Measurements from ENCODE around the gene ABL1. TPM values are rescaled to one million over a fixed set of nuclear protein-coding genes. Genes with fewer than 3 reads are reported as not detected.

Gene ABL1
- polyA plus RNA-seq, 1 of the 3 experiments (the other 2 are of a cell fraction), result 24.6 TPM

GRCh38 chr9:130817914-130818313 is 17.1 kb upstream of the ABL1 start:
- TF ChIP-seq SIN3A (IDR thresholded peaks at IDR 0.05; ENCODE audit: borderline replicate concordance, low read depth, low read length) (no peak), TCF12 (IDR thresholded peaks at IDR 0.05) (no peak), POLR2AphosphoS5 (IDR thresholded peaks at IDR 0.05; ENCODE audit: low read depth, low read length) (no peak), USF1 (IDR thresholded peaks at IDR 0.05; ENCODE audit: borderline replicate concordance, low read depth) (no peak), EZH2phosphoT487 (IDR thresholded peaks at IDR 0.05; ENCODE audit: borderline replicate concordance, low read depth) (no peak)
- Histone ChIP-seq H3K9me2 (no peaks in the 10 kb centered on the region), H3K27me3 (ENCODE audit: insufficient read depth) (no peaks in the 10 kb centered on the region), H3K79me2 (ENCODE audit: insufficient read depth) (peaks cover 14% of the 10 kb centered on the region; the same call in 1 of the 2 replicates), H3K27ac (ENCODE audit: low read depth in 2 of 2, low read length in 1 of 2) (no peak overlapping the region), H3K9ac (no peak overlapping the region), H3K9me3 (peaks cover 6% of the 10 kb centered on the region; the same call in 1 of the 2 replicates), H3K4me3 (ENCODE audit: low read depth in 2 of 2, low read length in 1 of 2) (no peak overlapping the region), H3K4me2 (no peak overlapping the region), H4K20me1 (ENCODE audit: insufficient read depth) (no peaks in the 10 kb centered on the region), H2AFZ (ENCODE audit: low read depth) (no peak overlapping the region), H3K36me3 (replicated peaks in 1 of 2; ENCODE audit: control insufficient read depth in 1 of 2, insufficient read depth in 2 of 2, low read length in 1 of 2) (no peaks in the 10 kb centered on the region), H3F3A (replicated peaks; ENCODE audit: insufficient read depth) (peaks cover 4% of the 10 kb centered on the region), H3K4me1 (ENCODE audit: control insufficient read depth in 1 of 2, insufficient read depth in 2 of 2, low read depth in 1 of 2, low read length in 1 of 2) (peaks cover 0 to 9% of the 10 kb centered on the region in 2 experiments; a peak in 2 of 4 replicates)
- 93% methylated on average over 6 of the region's 6 CpGs for WGBS (ENCODE audit: low lambda C conversion rate)
- CTCF ChIA-PET, result no interaction called here
- no peak for DNase-seq
- POLR2A ChIA-PET, result no interaction called here

GRCh38 chr9:130820135-130820738 is 14.8 kb upstream of the ABL1 start:
- DNase-seq, result no peak
- Histone ChIP-seq H3K27ac (ENCODE audit: low read depth in 2 of 2, low read length in 1 of 2) (no peak overlapping the region), H3K79me2 (ENCODE audit: insufficient read depth) (peaks cover 25% of the 10 kb centered on the region; the same call in 1 of the 2 replicates), H3K36me3 (replicated peaks in 1 of 2; ENCODE audit: control insufficient read depth in 1 of 2, insufficient read depth in 2 of 2, low read length in 1 of 2) (no peaks in the 10 kb centered on the region), H3K9ac (no peak overlapping the region), H4K20me1 (ENCODE audit: insufficient read depth) (no peaks in the 10 kb centered on the region), H3K4me1 (ENCODE audit: control insufficient read depth in 1 of 2, insufficient read depth in 2 of 2, low read depth in 1 of 2, low read length in 1 of 2) (peaks cover 15 to 22% of the 10 kb centered on the region in 2 experiments; a peak in 3 of 4 replicates), H3K9me2 (no peaks in the 10 kb centered on the region), H3K4me3 (ENCODE audit: low read depth in 2 of 2, low read length in 1 of 2) (no peak overlapping the region), H3F3A (replicated peaks; ENCODE audit: insufficient read depth) (peaks cover 8% of the 10 kb centered on the region), H3K27me3 (ENCODE audit: insufficient read depth) (no peaks in the 10 kb centered on the region), H2AFZ (ENCODE audit: low read depth) (no peak overlapping the region), H3K9me3 (peaks cover 6% of the 10 kb centered on the region; the same call in 1 of the 2 replicates), H3K4me2 (no peak overlapping the region)
- CTCF ChIA-PET, result interaction anchor here (0.5 to 1.6 kb wide), 3 partner anchors 12 to 34 kb away, joined by 3 to 4 read pairs (median 3); no protein-coding TSS in a partner anchor
- TF ChIP-seq TAF1 (IDR thresholded peaks at IDR 0.05; ENCODE audit: borderline replicate concordance, low read depth, low read length) (no peak), ELF1 (IDR thresholded peaks at IDR 0.05) (no peak), JUND (IDR thresholded peaks at IDR 0.05) (no peak), FOXM1 (IDR thresholded peaks at IDR 0.05; ENCODE audit: low read depth) (no peak), USF1 (IDR thresholded peaks at IDR 0.05; ENCODE audit: borderline replicate concordance, low read depth) (no peak), NRF1 (IDR thresholded peaks at IDR 0.05; ENCODE audit: low read depth, low read length) (no peak), SIN3A (IDR thresholded peaks at IDR 0.05; ENCODE audit: borderline replicate concordance, low read depth, low read length) (no peak)
- TF ChIP-seq, protein P1, sequence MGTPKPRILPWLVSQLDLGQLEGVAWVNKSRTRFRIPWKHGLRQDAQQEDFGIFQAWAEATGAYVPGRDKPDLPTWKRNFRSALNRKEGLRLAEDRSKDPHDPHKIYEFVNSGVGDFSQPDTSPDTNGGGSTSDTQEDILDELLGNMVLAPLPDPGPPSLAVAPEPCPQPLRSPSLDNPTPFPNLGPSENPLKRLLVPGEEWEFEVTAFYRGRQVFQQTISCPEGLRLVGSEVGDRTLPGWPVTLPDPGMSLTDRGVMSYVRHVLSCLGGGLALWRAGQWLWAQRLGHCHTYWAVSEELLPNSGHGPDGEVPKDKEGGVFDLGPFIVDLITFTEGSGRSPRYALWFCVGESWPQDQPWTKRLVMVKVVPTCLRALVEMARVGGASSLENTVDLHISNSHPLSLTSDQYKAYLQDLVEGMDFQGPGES (IDR thresholded peaks at IDR 0.05; ENCODE audit: low read depth, low read length), result no peak
- POLR2A ChIA-PET, result no interaction called here
- WGBS (ENCODE audit: low lambda C conversion rate), result 87% methylated on average over 5 of the region's 5 CpGs

All from SK-N-SH (cell line).